Measurements from ENCODE around the gene BAZ1B.
A peak's percentile ranks its signal among the peaks of the same experiment; 100 is the strongest.
"Not testable (repeated sequence)": the region's sequence is repeated elsewhere in the genome, so short reads cannot be mapped to it uniquely, and the experiment has no call there.

BAZ1B gene, protein sequence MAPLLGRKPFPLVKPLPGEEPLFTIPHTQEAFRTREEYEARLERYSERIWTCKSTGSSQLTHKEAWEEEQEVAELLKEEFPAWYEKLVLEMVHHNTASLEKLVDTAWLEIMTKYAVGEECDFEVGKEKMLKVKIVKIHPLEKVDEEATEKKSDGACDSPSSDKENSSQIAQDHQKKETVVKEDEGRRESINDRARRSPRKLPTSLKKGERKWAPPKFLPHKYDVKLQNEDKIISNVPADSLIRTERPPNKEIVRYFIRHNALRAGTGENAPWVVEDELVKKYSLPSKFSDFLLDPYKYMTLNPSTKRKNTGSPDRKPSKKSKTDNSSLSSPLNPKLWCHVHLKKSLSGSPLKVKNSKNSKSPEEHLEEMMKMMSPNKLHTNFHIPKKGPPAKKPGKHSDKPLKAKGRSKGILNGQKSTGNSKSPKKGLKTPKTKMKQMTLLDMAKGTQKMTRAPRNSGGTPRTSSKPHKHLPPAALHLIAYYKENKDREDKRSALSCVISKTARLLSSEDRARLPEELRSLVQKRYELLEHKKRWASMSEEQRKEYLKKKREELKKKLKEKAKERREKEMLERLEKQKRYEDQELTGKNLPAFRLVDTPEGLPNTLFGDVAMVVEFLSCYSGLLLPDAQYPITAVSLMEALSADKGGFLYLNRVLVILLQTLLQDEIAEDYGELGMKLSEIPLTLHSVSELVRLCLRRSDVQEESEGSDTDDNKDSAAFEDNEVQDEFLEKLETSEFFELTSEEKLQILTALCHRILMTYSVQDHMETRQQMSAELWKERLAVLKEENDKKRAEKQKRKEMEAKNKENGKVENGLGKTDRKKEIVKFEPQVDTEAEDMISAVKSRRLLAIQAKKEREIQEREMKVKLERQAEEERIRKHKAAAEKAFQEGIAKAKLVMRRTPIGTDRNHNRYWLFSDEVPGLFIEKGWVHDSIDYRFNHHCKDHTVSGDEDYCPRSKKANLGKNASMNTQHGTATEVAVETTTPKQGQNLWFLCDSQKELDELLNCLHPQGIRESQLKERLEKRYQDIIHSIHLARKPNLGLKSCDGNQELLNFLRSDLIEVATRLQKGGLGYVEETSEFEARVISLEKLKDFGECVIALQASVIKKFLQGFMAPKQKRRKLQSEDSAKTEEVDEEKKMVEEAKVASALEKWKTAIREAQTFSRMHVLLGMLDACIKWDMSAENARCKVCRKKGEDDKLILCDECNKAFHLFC (N-terminal part only)

DNA sequence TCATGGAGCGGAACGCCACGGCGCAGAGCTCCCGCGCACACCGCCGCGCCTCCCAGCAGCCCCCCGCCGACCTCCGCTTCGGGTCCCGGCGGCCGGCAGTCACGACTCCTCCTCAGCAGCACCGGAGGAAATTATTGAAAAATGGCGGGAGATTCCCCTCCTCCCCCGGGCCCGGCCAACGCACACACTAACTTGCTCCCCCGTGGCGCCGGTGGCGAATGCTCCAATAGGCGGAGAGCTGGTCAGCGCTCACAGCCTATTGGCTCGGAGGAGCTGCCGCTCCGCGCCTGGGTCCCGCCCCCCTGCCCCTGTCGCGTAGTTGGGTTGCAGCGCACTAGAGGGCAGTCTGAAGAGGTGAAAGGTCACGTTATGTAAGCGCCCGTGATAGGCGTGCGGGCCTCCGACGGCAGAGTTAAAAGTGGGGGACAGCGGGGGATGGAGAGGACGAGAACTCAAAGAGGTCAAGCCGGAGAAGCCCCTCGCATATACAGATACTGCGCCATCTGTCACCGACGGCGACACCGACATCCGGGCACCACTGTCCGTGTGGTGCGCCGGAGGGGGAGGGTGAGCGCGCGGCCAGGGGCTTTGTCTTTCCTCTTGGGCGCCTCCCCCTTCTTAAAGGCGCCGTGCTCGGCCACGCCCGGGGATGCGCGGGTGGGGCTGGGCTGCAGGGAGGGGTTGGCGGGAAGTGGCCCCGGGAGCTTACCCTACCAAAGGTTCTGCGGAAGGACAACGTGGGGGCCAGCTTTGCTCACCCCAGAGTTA, at the start of gene BAZ1B:
Gene BAZ1B (minus strand): TSS at position 189 of the 768 bp plus-strand sequence. CDS start 360 bp downstream, outside the sequence.
- peak; percentile 97 for DNase-seq

DNA sequence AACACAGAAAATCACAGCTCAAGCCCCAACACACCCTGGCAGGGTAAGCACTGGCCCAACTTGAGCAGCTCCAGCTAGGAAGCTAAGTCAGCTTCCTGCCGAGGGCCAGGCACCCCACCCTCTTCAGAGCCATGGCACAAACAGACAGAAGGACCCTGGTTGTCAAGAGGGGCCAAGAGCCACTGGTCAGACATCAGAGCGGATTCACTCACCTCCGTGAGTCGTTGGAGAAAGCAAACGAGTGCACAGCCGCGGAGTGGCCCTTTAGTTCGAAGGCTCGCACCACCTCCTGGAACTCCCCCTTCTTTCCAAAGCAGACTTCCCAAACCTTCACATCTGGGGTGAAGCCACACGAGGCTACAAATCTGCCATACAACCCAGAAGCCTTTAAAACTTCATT, 48.9 kb upstream of the BAZ1B start:
- no peak for DNase-seq

DNA sequence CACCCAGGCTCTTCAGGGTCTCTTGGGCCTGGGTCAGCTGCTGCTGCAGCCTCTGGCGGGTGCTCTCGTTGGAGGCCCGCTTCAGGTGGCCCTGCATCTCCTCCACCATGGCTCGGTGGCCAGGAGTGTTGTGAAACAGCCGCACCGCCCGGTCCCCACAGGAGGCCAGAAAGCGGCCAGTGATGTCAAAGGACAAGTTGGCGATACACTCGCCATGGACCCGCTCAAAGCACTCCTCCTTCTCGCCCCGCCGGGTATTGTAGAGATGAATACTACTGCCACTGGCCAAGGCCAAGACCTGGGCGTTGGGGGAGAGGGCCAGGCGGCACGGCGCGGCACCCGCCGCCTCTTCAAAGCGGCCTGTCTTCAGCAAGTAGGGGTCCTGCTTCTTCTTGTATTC, 48.4 kb upstream of the BAZ1B start:
- DNase-seq, result no peak

DNA sequence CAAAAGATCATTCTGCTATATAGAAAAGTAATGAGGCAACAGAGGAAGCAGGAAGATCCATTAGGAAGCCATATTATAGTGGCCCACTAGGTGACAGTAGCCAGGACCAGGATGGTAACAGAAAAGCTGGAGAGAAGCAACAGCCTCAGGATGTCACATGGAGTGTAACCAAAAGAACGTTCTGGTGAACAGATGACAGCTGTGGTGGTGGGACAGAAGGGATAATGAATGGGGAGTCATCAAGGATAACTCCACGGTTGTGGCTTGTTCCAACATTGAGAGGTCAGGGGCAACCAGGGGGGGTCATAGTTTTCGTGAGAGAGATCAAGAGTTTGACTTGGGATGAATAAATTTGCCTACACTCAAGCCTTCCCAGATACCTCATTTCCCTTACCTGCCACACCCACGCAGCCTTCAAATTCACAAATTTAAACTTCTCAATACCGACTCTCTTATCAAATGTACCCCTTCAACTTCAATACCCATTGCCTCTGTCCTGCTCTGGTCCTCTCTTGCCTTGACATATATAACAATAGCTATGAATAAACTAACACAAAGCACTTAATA, 47.0 kb upstream of the BAZ1B start:
- DNase-seq, result no peak

DNA sequence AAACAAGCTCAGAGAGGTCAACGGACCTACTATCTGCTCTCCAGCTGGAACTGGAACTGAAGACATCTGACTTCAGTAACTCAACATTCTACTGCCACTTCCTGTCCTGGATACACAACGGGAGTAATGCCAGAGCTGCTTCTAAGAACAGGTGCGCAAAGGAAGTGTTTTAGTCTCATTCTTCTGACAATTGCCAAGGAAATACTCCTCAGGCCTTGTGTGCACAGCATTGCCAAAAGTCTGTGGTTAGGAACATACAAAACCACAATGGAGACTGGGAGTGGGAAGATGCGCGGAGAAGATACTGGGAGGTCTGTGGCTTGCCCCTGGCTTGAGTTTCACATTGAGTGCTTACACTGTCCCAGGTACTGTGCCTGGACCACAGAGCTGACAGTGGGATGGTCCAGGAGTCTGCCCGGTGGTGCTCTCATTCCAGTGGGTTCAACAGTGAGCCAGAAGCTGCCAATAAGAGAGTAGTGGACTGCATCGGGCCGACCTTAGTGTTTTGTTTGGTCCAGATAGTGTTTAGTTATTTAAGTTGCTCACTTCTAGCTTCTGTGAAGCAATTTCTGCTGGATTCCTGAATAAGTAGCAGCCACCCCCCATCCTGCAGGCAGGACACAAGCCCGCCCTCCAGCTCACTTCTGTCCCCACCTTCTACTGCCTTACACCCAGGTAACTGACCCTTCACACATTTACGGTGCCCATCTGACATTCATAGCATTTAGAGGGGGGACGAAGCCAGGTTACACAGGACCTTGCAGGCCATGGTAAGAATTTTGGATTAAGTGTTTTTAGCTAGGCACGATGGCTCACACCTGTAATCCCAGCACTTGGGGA, 46.0 kb upstream of the BAZ1B start:
- no peak for DNase-seq

DNA sequence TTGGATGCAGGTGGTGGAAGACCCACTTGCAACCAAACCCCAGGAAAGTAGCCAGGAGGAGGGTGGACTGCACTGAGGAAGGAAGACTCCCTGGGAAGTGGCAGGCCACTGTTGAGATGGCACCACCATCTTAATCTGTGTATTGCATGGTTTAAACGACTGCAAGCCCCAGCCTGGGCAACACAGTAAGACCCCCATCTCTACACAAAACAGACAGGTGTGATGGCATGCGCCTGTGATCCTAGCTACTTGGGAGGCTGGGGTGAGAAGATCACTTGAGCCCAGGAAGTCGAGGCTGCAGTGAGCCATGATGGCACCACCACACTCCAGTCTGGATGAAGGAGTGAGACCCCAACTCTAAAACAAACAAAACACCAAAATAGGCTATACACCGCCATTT, 45.0 kb upstream of the BAZ1B start:
- DNase-seq, result no peak

DNA sequence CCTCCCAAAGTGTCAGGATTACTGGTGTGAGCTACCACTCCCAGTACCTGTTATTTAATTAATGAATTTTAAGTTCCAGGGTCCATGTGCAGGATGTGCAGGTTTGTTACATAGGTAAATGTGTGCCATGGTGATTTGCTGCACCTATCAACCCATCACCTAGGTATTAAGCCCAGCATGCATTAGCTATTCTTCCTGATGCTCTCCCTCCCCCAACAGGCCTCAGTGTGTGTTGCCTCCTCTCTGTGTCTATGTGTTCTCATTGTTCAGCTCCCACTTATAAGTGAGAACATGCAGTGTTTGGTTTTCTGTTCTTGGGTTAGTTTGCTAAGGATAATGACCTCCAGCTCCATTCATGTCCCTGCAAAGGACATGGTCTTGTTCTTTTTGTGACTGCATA, 44.3 kb upstream of the BAZ1B start:
- DNase-seq, result not testable (repeated sequence)

DNA sequence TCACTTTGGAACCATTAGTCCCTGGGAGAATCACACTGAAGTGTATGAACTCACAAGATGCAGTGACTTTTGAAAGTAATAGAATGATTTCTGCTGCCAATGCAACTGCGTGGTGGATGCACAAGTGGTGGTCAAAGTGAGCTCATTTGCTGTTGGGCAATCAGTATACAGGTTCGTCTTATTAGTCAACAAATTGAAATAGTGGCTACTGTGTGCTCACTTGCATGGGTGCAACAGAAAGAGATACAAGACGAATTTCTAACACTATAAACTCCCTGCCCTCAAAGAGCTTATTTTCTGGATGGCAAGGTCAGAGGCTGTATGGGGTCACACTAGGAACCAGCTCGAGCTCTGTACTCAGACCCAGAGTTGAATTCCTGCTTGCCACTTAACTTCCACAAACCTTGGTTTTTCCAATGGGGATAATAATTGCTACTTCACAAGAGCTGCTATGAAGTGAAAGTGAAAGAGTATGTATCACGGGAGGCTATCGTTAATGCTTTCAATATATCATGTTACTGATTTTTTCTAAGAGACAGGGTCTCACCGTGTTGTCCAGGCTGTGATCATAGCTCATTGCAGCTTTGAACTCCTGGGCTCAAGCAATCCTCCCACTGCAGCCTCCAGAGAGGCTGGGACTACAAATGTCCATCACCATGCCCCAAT, 43.7 kb upstream of the BAZ1B start:
- DNase-seq, result no peak

DNA sequence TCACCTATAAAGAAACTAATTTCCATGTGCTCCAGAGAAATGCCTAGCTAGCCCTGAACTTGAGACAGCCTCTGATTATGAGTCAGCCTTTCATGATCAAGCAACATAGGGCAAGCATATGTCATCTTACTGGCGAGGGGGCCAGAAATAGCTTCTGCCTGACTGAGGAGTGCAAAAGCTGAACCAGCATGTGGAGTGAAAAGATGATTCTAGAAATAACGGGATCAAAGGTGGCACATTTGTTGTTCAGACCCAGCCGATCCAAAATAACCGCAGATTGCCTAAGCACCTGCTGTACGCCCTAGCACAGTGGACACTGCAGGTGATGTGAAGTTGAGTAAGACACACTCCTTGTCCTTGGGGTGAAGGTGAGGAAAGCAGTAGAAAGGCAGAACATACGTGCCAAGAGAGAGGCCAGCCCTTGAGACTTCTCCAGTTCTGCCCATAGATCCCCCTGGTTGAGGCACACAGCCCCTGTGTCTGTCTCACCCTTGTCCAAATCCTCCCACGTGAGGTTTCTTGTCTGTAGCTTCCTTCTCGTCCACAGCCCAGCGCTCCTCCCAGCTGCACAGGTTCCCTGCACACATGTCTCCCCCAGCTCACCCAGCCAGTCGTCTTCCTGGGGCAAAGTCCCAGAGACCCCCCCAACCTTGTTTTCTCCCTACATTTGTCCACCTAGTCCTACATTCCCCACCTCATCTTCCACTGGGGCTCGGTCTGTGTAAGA, 38.2 kb upstream of the BAZ1B start:
- no peak for DNase-seq

DNA sequence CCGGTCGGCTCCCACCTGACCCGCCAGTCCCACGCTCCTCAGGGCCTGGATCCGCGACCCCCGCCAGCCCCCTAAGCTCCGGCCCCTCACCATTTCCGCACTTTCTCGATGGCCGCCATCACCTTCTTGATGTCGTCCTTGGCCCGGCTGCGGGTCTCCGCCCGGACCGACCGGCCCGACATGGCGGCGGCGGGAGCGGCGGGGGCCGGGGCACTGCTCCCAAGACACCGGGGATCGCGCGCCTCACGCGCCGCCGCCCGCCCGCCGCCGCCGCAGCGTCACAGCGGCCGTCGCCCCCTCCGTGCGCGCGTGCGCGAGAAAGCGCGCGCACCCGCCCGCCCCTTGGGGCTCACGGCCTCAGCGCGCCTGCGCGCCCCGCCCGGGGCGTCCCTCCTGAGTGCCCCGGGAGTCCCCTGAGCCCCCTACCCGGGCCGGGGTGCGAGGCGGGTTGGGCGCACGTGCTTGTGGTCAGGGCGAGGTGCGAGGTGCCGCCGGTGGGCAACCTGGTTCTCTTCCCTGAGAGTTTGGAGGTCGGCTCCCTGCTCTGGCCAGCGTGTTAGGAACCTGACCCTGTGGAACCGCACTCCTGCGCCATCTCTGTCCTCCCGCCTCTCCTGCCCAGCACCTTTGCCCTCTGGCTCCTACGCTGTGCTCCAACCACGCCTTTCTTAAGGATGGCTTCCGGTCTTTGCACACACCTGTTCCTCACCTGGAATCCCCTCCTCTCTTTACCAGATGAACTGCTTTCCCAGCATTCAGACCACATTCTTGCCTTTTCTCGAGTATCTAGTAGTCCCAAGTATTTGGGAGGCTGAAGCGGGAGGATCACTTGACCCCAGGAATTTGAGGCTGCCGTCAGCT, 35.5 kb upstream of the BAZ1B start, which contains the start of gene BCL7B:
Gene BCL7B (minus strand): TSS at position 294 of the 861 bp plus-strand sequence. CDS start 112 bp downstream, at position 182.
- peak; percentile 71 to 77 for DNase-seq

DNA sequence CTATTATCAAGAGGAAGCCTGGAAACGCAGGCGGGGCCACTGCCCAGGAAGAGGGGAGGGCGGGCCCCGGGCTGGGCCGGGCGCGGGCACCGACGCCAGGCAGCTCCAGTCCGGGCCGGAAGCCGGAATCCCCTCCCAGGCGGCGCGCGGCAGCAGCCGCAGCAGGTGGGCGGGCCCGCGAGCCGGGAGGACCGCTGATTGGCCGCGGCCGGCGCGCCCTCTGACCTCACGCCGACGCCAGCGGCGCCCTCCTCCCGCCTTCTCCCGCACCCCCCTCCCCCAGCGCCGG, 35.0 kb upstream of the BAZ1B start:
- peak; percentile 85 to 89 for DNase-seq

DNA sequence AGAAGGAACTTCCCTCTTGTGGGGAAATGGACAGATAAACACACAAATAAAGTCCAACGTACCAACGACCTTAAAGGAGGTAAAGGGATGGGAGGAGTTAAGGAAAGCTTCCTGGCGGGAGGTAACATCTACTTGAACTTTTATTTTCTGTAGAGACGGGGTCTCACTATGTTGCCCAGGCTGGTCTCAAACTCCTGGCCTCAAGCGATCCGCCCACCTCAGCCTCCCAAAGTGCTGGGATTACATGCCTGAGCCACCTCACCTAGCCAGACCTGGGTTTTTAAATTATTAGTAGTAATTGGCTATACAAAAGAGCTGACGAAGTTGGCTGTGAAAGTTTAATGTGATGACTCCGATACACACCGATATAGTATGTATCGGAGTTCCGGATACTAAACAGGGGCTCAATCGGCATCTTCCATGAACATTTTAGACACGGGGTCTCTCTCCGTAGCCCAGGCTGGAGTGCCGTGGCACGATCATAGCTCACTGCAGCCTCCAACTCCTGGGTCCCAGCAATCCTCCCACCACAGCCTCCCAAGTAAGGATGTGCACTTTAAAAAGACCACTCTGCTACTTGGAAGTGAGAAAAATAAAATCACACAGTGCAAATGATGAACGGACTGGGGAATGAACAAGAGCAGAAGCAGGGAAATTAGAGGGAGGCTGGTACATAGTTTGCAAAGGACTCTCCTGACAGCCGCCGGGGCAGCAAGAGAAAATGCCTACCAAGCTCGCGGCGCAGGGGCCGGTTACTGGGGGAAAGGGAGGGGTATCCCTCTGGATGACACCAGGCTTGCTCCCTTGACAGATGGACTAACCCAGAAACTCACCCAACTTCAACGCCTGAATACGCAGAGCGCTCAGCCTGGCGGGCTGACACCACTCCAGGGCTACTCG, 34.4 kb upstream of the BAZ1B start:
- no peak for DNase-seq

DNA sequence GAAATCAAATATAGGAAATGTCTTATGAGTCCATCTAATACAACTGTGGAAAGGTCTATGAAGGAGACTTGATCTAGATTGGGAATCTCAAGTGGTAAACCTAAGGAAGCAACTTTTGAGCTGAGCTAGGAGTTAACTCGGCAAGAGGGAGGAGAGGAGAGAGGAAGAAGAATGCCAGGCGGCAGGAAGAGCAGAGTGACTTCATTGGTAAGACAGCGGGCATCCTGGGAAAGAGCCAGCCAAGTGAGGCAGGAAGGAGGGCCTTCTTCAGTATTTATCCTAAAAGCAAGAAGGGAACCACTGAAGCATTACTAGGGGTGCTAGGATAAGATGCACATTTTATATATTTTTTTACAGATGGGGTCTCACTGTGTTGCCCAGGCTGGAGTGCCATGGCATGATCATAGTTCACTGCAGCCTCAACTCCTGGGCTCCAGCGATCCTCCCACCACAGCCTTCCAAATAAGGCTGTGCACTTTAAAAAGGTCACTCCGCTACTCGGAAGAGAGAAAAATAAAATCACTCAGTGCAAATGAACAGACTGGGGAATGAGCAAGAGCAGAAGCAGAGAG, 33.4 kb upstream of the BAZ1B start:
- no peak for DNase-seq

DNA sequence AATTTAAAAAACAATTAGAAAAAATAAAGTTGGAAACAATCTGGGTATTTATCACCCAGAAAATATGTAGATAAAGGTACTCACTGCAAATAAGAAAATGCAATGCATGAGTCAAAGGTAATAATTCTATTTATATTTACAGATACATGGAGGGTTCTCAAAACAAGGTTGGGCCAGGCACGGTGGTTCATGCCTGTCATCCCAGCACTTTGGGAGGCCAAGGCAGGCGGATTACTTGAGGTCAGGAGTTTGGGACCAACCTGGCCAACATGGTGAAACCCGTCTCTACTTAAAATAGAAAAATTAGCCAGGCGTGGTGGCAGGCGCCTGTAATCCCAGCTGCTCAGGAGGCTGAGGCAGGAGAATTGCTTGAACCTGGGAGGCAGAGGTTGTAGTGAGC, 28.0 kb upstream of the BAZ1B start:
- DNase-seq, result not testable (repeated sequence)

DNA sequence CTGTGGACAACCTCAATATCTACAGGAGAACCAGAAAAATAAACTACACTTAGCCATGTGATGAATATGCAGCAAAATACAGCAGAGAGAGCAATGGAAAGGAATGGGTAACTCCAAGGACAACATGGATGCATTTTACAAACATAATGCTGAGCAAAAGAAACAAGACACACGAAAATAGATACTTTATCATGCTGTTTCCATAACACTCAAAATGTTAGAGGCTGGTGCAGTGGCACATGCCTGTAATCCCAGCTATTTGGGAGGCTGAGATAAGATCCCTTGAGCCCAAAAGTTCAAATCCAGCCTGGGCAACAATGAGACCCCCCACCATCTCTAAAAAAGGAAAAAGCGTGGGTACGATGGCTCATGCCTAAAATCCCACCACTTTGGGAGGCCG, 27.1 kb upstream of the BAZ1B start:
- DNase-seq, result no peak

DNA sequence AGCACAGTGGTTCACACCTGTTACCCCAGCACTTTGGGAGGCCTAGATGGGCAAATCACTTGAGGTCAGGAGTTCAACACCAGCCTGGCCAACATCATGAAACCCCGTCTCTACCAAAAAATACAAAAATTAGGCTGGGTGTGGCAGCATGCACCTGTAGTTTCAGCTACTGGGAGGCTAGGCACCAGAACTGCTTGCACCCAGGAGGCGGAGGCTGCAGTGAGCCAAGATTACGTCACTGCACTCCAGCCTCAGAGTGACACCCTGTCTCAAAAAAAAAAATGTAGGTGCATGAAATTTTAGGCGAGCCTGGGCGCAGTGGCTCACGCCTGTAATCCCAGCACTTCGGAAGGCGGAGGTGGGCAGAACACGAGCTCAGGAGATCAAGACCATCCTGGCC, 25.7 kb upstream of the BAZ1B start:
- no peak for DNase-seq

DNA sequence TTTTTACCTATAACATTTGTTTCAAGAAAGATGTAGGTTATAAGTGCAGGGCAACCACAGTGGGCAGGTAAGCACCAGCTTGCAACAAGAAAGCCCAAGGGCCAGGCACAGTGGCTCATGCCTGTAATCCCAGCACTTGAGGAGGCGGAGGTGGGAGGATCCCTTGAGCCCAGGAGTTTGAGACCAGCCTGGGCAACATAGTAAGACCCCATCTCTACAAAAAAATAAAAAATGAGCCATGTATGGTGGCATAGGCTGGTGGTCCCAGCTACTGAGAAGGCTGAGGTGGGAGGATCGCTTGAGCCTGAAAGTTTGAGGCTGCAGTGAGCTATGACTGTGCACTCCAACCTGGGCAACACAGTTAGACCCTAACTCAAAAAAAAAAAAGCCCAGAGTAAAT, 22.6 kb upstream of the BAZ1B start:
- DNase-seq, result no peak
